ENCODE results near the gene TRAF1.

- TF ChIP-seq CTCF (IDR thresholded peaks at IDR 0.05) (no peak), POLR2A (IDR thresholded peaks at IDR 0.05) (no peak)
Measured at GRCh38 chr9:120854596-120855327, 71.8 kb downstream of the TRAF1 start.
